GM18511 (cell line): ENCODE data around the gene KCNMA1.

Experiments used
- ATAC-seq: cut with Tn5 transposase; IDR thresholded peaks from one replicate; pipeline ENCODE4 v1.9.1; 2021; ENCODE audit warnings: mild to moderate bottlenecking, moderate library complexity; ENCODE audit not compliant: unreplicated experiment

The KCNMA1 gene

DNA sequence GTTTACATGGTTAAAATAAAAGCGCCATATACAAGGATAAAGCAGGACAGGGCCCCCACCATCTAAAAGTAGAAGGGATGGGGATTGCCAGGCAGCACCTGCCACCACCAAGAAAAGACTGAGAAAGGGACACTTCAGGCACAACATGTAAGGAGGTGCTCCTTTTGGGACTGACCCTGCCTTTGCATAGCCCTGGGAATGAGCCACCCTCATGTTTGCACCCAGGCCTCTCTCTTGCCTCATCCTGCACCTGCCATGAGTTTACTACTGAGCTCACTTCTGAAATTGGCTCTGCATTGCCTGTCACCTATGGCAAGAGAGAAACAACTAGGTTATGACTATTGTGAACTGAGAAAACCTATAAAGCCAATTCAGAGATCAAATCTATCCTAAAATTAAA, 489.7 kb downstream of the KCNMA1 start:
- no peak for ATAC-seq

- no peak for ATAC-seq
These were observed 490.8 kb downstream of the KCNMA1 start for GRCh38 chr10:77146712-77147336.

- ATAC-seq = no peak
These were observed 493.0 kb downstream of the KCNMA1 start for GRCh38 chr10:77144656-77145055.

- ATAC-seq = no peak
These were observed 498.1 kb downstream of the KCNMA1 start for GRCh38 chr10:77139252-77140160.

GRCh38 chr10:77138541-77138940, 499.1 kb downstream of the KCNMA1 start:
- no peak for ATAC-seq

GRCh38 chr10:77135555-77135954, 502.1 kb downstream of the KCNMA1 start:
- no peak for ATAC-seq

GRCh38 chr10:77131214-77131613, 506.4 kb downstream of the KCNMA1 start:
- no peak for ATAC-seq

DNA sequence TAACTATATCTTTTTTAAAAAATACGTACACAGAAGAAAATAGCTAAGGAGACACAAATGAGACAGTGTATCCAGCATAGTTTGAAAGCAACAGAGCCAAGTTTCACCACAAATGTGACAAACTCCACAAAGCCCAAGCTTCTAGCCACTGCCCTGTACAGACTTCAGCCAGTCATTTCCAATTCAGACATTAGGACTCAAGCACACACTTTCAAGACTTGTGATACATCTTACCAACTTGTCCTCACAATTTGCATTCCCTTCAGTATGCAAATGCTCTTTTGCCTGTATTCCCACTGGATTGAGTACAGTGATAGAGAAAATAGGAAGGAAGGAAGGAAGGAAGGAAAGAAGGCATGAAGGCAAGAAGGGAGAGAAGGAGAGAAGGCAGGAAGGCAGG, 510.4 kb downstream of the KCNMA1 start:
- no peak for ATAC-seq

DNA sequence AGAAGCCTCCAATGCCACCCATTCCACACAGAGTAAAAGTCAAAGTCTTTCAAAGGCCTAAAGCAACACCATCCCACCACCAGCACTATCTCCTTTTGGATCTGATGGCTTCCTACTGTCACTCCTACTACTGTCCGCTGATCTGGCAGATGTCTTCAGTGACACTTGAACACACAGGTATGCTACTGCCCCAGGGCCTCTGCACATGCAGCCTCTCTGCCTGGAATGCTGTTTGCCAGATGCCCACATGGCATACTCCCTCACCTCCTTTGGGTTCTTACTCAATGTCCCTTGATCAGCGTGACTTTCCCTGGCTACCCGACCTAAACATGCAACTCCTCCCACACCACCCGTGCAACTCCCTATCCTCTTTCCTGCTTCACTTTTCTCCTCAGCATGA, 512.4 kb downstream of the KCNMA1 start:
- ATAC-seq = no peak

DNA sequence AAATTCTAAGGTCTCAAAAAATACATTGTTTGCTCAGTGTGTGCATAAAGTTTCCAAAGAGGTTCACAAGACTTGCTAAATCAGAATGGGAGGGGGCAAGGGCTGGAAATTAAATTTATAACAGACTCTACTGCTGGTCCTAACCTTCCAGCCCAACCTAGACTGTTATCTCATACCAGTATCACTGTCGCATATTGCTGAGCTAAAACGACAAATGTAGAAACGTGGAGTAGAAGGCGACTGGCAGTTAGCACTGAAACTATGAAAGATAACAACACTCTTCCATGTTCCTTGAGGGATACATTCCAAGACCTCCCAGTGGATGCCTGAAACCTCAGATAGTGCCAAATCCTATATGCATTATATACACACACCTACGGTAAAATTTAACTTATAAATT, 514.3 kb downstream of the KCNMA1 start:
- ATAC-seq = no peak

DNA sequence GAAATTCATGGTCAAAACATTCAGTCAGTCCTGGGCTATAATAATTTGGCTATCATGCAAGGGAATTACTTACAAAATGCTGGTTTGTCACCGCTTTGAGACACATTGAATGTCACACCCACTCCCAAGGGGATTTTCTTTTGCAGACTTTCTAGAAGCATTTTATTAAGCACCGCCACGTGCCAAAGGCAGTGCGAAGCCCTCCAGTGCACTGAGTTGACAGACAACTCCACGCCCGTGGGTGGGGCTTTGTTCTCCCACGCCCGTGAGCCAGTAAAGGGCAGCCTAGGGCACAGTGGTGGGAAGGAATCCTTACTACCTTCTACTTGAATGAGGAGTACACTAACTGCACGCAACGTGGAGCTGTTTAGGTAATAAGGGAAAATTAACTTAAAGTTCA, 515.8 kb downstream of the KCNMA1 start:
- ATAC-seq = no peak

- no peak for ATAC-seq
These were observed 516.8 kb downstream of the KCNMA1 start for GRCh38 chr10:77120666-77121376.

- ATAC-seq = no peak
These were observed 517.6 kb downstream of the KCNMA1 start for GRCh38 chr10:77120012-77120411.

GRCh38 chr10:77118603-77119282, 518.9 kb downstream of the KCNMA1 start:
- no peak for ATAC-seq

GRCh38 chr10:77117501-77117900, 520.1 kb downstream of the KCNMA1 start:
- no peak for ATAC-seq

GRCh38 chr10:77116904-77117303, 520.7 kb downstream of the KCNMA1 start:
- no peak for ATAC-seq

GRCh38 chr10:77114181-77114821, 523.3 kb downstream of the KCNMA1 start:
- no peak for ATAC-seq

DNA sequence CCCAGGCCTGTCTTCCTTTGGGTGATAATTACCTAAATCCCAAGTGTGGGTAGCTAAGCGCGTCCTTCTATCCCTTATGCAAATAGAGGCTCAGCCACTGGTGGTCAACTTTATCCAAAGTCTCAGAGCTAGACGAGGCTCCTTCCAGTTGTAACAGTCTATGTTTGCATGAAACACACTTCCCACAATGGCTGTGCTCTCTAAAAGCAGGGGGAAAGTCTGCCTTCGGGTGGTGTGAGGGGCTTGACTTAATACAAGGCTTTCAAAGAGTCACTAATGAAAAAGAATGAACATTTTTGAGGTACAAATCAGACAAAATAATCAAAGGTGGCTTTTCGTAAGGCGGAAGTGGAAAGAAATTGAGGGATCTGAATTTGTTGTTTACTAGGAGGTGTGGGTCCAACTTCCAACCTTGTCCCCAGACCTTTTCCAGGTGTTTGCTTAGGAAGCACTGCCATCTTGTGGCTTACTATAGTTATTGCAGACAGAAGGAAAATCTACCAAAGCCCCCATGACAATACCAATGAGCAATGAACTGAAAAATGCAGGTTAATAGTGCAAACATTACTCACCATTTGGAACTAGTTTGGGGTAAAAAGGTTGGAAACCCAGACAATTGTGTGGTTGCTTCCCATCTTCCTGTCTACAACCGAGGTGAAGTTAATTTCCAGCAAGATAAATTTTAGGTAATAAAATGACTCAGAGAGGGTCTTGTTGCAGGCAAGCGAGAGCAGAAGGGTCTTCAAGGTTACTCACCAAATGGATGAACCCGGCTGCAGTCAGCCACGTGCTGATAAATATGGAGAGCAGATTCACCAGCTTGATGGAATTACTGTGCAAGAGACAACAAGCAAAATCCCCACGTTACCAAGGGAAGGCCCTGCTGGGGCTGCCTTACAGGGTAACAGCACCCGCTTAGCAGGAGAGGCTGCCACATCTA, 525.7 kb downstream of the KCNMA1 start:
- peak; percentile 68 for ATAC-seq

DNA sequence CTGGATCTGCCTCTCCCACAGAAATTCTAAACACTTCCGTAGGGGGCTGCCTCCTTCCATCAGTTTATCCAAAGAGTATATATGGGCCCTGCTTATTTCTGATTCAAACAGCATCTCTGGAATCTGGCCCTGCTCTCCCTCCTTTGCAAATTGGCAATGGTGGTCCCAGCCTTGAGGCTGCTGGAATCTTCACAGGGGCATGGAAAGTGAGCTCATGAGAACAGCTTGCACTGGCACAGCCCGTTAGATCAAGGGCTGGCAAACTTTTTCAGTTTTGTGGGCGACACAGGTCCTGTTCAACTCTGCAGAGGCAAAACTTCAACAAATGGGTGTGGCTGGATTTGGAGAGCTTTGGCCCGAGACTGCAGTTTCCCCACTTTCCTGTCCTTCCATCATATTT, 526.9 kb downstream of the KCNMA1 start:
- no peak for ATAC-seq
